ENCODE measurements around the gene ALAS1. TPM values are rescaled to one million over a fixed set of nuclear protein-coding genes. Genes with fewer than 3 reads are reported as not detected.
A peak's percentile ranks its signal among the peaks of the same experiment; 100 is the strongest.

Gene ALAS1
- total and polyA plus RNA-seq, 2 of the 13 experiments (the other 11 are each of a cell fraction or from before 2014, with no cell fraction given), result 36.0 to 43.2 TPM

- no peak for TF ChIP-seq CERS6 (CRISPR knock-in tag; IDR thresholded peaks at IDR 0.05)
- TF ChIP-seq SIX1 (CRISPR knock-in tag; IDR thresholded peaks at IDR 0.05; ENCODE audit: borderline replicate concordance), result no peak
- TF ChIP-seq ZBTB46 (CRISPR knock-in tag; IDR thresholded peaks at IDR 0.05; ENCODE audit: borderline replicate concordance), result no peak
- no peak for TF ChIP-seq PLRG1 (conservative IDR thresholded peaks at IDR 0.05)
- TF ChIP-seq KLF16 (CRISPR knock-in tag; IDR thresholded peaks at IDR 0.05), result 0 out of 4 replicates have a peak, but pooled peaks of 1 of the 2 experiments have one; percentile 12
- peak; percentile 78; the same call in 1 of the 2 replicates for TF ChIP-seq HES4 (CRISPR knock-in tag; IDR thresholded peaks at IDR 0.05; ENCODE audit: borderline replicate concordance)
- no peak for TF ChIP-seq KIAA2018 (CRISPR knock-in tag; IDR thresholded peaks at IDR 0.05; ENCODE audit: borderline replicate concordance)
- TF ChIP-seq ZNF670 (CRISPR knock-in tag; IDR thresholded peaks at IDR 0.05; ENCODE audit: borderline replicate concordance), result peak; percentile 29; the same call in 1 of the 2 replicates
- peak; percentile 43; the same call in 1 of the 2 replicates for TF ChIP-seq FOXM1 (CRISPR knock-in tag; IDR thresholded peaks at IDR 0.05)
- TF ChIP-seq RFXAP (CRISPR knock-in tag; IDR thresholded peaks at IDR 0.05; ENCODE audit: borderline replicate concordance), result 0 out of 2 replicates have a peak, but pooled peaks have one; percentile 18
- TF ChIP-seq IKZF4 (CRISPR knock-in tag; IDR thresholded peaks at IDR 0.05; ENCODE audit: borderline replicate concordance, low read depth, not compliant biosample characterization), result peak; percentile 42
- TF ChIP-seq ZMYM3 (CRISPR knock-in tag; IDR thresholded peaks at IDR 0.05), result no peak
- TF ChIP-seq SP2 (CRISPR knock-in tag; IDR thresholded peaks at IDR 0.05), result no peak
- peak; percentile 45 for TF ChIP-seq ZMAT3 (CRISPR knock-in tag; conservative IDR thresholded peaks at IDR 0.05)
- no peak for TF ChIP-seq TRIM22 (IDR thresholded peaks at IDR 0.05)
These were observed 41.1 kb downstream of the ALAS1 start, which contains the start of gene TWF2 (continued) for GRCh38 chr3:52238761-52239701.

All from HepG2 (cell line).